T1000 (cell line): ENCODE measurements around the gene PRKCA.
"Not testable (repeated sequence)": the region's sequence is repeated elsewhere in the genome, so short reads cannot be mapped to it uniquely, and the experiment has no call there.

Experiments
- DNase-seq: peaks from one replicate; lab custom pipeline; 2025; ENCODE audit warnings: mixed read lengths; lab: John Stamatoyannopoulos, UW

The PRKCA gene

GRCh38 chr17:66386498-66387351 lies 84.3 kb downstream of the PRKCA start:
- DNase-seq = no peak

DNA sequence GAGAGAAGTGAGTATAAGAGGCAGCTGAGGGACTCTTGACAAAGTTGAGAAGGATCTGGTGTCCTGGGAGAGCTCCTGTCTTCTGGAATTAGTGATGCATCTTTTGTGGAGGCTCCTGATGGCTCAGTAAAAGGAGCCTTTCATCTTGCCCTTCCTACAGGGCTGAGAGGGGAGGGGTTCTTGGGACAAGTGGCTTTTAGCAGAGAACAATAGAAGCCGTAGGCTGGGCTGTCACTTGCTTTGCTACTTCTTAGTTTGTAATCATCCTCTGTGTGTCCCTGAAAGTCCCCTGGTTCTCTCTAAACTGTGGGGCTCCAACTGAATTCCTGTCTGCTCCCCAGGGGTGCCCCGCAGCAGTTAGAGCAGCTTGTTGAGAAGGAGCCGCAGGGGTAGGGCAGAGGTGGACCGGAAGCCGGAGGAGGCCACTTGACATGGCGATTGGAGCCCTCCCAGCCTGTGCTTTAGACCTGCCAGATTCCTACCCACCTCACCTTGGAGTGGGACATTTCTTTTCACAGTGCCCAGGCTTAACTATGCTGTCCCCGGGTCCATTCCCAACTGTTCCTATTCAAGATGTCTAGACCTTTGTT lies 85.1 kb downstream of the PRKCA start:
- DNase-seq = no peak

DNA sequence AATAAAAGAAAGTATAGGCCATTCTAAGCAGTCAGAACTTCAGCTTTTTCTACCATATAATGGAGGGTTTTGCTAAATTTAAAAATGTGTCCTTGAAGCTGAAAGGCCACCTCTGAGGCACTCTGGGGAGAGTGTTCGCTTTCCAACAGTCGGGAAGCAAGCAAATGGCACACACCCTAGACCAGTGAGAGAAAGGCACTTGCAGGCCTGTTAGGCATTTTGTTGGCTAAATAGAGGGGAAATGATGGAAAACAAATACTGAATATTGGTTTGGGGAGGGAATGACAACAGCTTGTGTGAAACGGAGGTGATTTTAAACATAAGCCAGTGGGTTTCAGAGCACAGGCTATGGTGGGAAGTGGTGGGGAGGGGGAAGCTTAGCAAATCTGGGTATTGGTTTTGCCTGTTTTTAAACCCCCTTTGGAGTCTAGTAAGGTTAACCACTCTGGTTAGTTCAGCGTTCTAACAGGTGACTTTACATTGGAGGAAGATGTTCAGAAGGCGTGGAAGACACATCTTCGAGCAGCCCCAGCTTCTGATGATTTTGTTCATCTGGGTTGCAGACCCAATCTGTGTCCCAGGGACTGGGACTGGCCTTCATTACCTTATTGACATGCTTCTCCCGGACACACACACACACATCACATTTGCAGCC lies 90.5 kb downstream of the PRKCA start:
- DNase-seq = no peak

GRCh38 chr17:66395961-66396360 lies 93.5 kb downstream of the PRKCA start:
- no peak for DNase-seq

DNA sequence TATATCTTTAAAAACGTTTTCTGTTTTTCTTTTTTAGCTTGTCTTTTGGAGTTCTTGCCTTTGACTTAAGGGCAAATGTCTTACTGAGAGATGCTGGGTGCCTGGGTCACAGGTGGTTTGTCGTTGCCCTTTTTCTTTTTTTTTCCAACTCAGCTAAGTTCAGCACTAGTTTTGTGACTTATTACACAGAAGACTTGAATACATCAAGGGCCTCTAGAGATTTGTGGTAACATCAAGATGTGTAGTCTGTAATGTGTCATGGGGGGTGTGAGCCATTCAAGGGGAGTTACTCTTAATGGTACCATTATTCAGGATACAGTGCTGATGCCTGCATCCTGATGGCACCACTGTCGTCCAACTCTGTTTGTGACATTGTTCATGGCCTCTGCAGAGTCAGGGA lies 95.1 kb downstream of the PRKCA start:
- no peak for DNase-seq

DNA sequence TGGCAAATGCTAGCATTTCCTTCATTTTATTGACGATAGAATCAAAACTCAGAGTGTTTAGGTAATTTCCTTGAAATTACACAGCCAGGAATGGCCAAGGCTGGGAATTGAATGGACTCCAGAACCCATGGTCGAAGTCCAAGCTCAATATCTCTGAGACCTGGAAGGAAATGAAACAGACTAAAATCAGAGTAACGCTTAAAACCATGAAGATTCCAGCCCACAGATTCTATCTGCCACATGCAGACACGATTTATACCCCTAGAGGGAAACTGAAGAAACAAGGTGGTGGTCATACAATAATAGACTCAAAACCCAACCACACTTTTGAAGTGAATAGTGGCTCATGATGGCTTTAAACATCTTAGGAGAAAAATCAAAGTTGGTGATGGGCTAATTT lies 95.6 kb downstream of the PRKCA start:
- no peak for DNase-seq

DNA sequence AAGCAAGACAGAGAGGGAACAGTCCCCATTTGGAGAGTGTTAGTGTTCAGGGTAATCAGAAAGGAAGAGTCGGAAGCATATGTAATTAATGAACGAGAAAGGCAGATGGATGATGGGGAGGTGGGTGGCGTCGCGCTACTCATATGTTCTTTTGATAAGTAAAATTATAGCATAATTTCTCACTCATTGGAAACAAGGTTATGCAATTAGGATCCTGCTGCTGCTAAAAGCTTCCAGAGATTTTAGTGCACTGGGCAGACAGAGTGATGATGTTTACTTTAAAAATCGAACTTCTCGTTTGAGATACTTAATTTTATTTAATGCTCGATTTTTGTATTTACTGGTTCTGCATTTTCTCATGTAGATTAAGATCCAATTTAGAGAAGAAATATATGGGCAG lies 96.2 kb downstream of the PRKCA start:
- DNase-seq = no peak

DNA sequence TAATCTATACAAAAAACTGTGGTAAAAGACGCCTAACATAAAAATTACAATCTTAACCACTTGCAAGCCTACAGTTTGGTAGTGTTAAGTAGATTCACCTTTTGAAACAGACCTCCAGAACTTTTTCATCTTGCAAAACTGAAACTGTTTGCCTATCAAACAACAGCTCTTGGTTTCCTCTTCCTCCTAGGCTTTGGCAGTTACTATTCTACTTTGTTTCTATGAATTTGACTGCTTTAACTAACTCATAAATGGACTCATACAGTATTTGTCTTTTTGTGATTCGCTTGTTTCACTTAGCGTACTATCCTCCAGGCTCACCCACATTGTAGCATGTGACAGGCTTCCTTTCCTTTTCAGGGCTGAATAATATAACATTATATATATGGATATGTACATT lies 97.0 kb downstream of the PRKCA start:
- DNase-seq = no peak

DNA sequence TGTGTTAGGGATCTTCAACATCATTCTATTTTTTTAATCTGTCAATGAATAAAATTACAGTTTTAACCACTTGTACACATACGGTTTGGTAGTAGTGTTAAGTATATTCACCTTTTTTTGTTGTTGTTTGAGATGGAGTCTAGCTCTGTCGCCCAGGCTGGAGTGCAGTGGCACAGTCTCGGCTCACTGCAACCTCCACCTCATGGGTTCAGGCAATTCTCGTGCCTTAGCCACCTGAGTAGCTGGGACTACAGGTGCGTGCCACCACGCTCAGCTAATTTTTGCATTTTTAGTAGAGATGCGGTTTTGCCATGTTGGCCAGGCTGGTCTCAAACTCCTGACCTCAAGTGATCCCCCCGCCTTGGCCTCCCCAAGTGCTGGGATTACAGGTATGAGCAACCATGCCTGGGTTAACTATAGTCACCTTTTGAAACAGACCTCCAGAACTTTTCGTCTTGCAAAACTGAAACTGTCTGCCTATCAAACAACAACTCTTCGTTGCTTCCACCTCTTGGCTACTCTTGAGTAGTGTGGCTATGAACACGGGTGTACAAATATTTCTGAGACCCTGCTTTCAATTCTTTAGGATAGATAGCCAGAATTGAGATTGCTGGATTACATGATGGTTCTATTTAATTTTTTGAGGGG lies 97.8 kb downstream of the PRKCA start:
- not testable (repeated sequence) for DNase-seq

DNA sequence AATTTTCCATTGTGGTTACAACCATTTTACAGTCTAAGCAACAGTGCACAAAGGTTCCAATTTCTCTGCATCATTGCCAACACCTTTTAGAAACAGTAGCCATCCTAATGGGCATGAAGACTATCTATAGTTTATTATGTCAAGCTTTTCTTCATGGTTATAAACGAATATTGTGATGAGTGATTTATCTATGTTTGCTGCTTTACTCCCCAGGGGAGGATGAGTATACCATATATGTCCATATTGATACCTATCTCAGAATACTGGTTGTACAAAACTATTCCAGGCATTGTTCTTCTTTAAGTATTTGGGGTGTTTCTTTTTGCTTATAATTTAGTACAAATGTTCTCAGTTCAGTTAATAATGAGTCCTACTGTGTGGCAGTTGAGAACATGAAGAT lies 98.3 kb downstream of the PRKCA start:
- DNase-seq = no peak

GRCh38 chr17:66401364-66401763 lies 99.0 kb downstream of the PRKCA start:
- no peak for DNase-seq

DNA sequence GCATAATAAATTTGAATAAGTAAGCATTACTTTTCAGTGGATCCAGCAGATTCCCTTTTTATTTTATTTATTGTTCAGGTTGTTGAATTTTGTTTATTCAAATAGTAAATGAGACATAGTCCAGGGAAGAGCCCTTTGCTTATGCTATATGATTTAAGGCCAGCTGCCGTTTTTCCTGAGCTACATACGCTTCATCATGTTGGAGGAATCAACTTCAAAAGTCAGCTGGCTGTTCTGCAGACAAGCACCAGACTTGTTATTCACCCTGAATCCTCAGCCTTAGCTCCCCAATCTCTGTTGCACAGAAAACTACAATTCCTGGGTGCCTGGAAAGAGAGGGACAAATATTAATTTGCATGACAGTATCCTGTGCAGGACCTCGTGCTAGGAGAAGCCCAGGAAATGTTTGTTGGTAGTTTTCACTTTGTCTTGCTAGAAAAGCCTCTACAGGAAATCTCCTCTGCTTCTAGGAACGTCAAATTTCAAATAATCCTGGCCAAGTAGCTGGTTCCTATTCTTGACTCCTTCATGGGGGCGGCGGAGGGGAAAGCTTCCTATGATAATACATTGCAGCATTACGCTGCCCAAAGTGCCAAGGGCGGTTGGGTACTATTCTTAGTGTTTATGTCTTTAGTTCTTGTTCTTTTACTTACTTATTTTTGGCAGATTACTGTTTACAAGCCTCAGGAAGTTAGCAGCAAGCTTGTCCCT lies 101.6 kb downstream of the PRKCA start:
- no peak for DNase-seq

- no peak for DNase-seq
Measured at GRCh38 chr17:66405836-66406677, 103.6 kb downstream of the PRKCA start.

GRCh38 chr17:66406701-66407644 lies 104.6 kb downstream of the PRKCA start:
- DNase-seq = no peak

- no peak for DNase-seq
Measured at GRCh38 chr17:66407864-66408263, 105.5 kb downstream of the PRKCA start.

DNA sequence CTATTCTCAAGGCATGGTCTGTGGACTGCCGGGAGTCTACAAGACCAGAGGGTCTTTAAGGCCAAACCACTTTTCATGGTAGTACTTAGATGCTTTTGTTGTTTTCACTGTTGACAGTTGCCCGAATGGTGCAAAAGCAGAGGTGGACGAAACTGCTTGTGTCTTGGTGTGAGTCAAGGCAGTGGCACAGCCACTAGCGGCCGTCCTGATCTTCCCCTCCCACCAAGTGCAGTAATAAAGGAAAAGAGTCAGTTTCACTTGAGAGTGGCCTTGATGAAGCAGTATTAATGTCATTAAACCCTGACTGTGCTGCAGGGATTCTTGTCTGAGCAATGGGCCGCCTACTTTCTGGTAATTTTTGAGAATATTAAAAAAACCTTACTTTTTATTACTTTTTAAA lies 109.1 kb downstream of the PRKCA start:
- DNase-seq = no peak

DNA sequence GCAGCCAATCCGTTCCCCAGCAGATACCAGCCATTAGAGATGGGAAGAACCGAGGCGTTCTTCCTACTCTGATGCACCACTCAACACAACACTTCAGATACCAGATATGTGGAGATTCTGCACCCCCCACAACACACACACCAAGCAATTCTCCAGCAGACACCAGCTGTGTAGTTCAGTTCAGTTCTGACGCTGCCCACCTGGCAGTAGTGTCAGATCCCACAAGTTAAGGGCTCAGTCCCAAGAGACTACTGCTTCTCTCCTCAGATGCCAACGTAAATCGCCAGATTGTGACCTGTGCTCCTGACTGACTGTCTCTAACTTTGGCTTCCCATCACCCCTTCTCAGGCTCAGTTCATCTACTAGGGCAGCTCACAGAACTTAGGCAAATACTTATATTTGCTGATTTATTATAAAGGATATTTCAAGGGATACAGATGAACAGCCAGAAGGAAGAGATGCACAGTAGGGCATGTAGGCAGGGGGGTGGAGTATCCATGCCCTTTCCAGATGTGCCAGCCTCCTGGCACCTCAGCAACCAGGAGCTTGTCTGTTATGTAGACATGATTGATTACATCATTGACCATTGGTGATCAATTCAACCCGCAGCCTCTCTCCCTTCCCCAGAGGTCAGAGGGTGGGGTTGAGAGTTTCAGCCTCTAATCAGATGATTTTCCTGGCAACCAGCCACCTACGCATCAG lies 110.6 kb downstream of the PRKCA start:
- DNase-seq = no peak

GRCh38 chr17:66413559-66414520 lies 111.4 kb downstream of the PRKCA start:
- no peak for DNase-seq
